Retina (tissue), 1 donor: ENCODE data around the gene KIF6.
A peak's percentile ranks its signal among the peaks of the same experiment; 100 is the strongest.
"Not testable (repeated sequence)": the region's sequence is repeated elsewhere in the genome, so short reads cannot be mapped to it uniquely, and the experiment has no call there.

Experiments
- DNase-seq: peaks from one replicate; pipeline ENCODE4 v3.0.0-alpha.2; 2016

The KIF6 gene

GRCh38 chr6:39302669-39303424 lies 422.4 kb downstream of the KIF6 start:
- DNase-seq: peak; percentile 87

- DNase-seq: no peak
Observed at GRCh38 chr6:39302011-39302410, 423.2 kb downstream of the KIF6 start.

GRCh38 chr6:39301606-39302005 lies 423.6 kb downstream of the KIF6 start:
- DNase-seq: peak; percentile 25

DNA sequence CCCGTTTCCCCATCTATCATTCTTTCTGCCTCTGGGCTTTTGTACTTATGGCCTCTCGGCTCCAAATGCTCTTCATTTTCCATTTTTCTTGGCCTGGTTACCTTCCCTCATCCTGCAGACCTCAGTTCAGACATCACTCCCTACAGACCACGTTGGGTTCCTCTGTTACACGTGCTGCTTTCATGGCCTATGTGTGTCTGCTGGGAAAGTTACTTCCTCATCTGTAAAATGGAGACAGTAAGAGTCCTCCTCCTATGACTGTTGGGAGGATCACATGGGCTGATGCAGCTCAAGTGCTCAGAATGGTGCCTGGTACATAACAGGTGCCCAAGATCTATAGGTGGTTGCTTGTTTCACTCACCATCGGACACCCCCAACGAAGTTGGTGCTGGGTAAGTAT lies 424.5 kb downstream of the KIF6 start:
- no peak for DNase-seq

- DNase-seq: no peak
Observed at GRCh38 chr6:39298061-39298460, 427.1 kb downstream of the KIF6 start.

- peak; percentile 83 for DNase-seq
Observed at GRCh38 chr6:39296745-39297640, 428.2 kb downstream of the KIF6 start.

- DNase-seq: no peak
Observed at GRCh38 chr6:39295611-39296011, 429.6 kb downstream of the KIF6 start.

DNA sequence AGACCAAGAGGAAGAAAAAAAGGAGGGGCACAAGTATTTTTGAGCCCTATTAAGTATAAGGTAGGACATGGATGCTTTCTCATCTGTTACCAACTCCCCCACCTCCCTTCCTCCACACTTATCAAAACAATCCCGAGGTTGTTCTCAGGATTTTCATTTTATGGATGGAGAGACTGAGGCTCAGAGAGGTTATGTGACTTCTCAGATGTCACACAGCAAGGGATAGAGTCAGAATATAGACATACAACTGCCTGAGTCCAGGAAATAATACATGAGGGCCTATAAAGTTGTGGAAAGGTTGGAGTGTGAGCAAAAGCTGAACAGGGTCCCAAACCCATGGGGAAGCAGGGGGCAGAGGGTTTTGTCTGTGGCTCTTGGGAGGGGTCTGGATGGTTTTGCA lies 430.3 kb downstream of the KIF6 start:
- DNase-seq: no peak

- no peak for DNase-seq
Observed at GRCh38 chr6:39294133-39294532, 431.1 kb downstream of the KIF6 start.

- DNase-seq: no peak
Observed at GRCh38 chr6:39292637-39293036, 432.6 kb downstream of the KIF6 start.

DNA sequence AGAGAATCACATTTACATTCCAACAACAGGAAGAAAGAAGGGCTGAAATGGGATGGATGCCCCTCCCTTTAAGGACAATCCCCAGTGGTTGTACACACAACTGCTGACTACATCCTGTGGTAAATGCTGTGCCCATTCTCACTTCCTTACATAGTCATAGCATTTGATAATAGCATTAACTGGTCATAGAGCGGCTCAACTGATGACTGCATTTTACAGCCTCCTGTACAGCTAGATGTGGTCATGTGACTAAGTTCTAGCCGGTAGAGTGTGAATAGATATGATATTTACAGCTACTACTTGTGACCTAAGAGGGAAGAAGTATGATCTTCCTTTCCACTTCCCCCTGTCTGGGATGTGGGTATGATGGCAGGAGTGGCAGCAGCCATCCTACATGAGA lies 435.7 kb downstream of the KIF6 start:
- DNase-seq: no peak

- DNase-seq: no peak
Observed at GRCh38 chr6:39287601-39288000, 437.6 kb downstream of the KIF6 start.

DNA sequence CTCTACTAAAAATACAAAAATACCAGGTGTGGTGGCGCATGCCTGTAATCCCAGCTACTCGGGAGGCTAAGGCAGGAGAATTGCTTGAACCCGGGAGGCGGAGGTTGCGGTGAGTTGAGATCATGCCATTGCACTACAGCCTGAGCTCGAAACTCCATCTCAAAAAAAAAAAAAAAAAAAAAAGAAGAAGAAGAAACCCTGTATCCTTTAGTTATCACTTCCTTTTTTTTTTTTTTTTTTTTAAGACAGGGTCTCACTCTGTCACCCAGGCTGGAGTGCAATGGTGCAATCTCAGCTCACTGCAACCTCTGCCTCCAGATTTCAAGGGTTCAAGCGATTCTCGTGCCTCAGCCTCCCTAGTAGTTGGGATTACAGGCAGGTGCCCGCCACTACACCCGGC lies 438.6 kb downstream of the KIF6 start:
- not testable (repeated sequence) for DNase-seq

GRCh38 chr6:39282774-39283173 lies 442.4 kb downstream of the KIF6 start:
- no peak for DNase-seq

GRCh38 chr6:39281312-39281980 lies 443.8 kb downstream of the KIF6 start:
- no peak for DNase-seq

DNA sequence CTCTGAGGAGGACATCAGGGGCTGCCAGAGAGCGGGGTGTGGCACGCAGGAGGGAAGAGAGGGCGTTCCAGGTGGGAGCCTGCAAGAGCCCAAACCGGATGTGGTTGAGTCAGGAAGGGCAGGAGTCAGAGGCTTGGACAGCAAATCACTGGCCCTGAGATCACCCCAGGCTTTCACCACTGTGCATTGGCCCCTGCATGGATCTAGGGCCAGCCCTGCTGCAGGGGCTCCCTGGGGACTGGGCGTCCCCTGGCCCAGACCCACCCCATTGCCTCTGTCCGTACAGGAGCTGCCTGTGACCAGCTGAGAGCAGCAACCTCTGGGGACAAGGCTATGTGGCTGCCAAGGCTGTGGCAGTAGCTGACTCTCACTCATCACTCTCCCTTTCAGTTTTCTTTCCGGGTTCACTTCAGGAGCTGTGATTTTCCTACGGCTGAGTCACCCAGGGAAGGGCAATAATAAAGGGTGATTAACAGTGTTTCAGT lies 444.9 kb downstream of the KIF6 start:
- DNase-seq: no peak
